ENCODE measurements around the gene MCM8. TPM values are rescaled to one million over a fixed set of nuclear protein-coding genes. Genes with fewer than 3 reads are reported as not detected.

The MCM8 gene
- total and polyA plus RNA-seq, 2 experiments from 2014 or later = 10.6 to 30.4 TPM

- TF ChIP-seq, protein P1, sequence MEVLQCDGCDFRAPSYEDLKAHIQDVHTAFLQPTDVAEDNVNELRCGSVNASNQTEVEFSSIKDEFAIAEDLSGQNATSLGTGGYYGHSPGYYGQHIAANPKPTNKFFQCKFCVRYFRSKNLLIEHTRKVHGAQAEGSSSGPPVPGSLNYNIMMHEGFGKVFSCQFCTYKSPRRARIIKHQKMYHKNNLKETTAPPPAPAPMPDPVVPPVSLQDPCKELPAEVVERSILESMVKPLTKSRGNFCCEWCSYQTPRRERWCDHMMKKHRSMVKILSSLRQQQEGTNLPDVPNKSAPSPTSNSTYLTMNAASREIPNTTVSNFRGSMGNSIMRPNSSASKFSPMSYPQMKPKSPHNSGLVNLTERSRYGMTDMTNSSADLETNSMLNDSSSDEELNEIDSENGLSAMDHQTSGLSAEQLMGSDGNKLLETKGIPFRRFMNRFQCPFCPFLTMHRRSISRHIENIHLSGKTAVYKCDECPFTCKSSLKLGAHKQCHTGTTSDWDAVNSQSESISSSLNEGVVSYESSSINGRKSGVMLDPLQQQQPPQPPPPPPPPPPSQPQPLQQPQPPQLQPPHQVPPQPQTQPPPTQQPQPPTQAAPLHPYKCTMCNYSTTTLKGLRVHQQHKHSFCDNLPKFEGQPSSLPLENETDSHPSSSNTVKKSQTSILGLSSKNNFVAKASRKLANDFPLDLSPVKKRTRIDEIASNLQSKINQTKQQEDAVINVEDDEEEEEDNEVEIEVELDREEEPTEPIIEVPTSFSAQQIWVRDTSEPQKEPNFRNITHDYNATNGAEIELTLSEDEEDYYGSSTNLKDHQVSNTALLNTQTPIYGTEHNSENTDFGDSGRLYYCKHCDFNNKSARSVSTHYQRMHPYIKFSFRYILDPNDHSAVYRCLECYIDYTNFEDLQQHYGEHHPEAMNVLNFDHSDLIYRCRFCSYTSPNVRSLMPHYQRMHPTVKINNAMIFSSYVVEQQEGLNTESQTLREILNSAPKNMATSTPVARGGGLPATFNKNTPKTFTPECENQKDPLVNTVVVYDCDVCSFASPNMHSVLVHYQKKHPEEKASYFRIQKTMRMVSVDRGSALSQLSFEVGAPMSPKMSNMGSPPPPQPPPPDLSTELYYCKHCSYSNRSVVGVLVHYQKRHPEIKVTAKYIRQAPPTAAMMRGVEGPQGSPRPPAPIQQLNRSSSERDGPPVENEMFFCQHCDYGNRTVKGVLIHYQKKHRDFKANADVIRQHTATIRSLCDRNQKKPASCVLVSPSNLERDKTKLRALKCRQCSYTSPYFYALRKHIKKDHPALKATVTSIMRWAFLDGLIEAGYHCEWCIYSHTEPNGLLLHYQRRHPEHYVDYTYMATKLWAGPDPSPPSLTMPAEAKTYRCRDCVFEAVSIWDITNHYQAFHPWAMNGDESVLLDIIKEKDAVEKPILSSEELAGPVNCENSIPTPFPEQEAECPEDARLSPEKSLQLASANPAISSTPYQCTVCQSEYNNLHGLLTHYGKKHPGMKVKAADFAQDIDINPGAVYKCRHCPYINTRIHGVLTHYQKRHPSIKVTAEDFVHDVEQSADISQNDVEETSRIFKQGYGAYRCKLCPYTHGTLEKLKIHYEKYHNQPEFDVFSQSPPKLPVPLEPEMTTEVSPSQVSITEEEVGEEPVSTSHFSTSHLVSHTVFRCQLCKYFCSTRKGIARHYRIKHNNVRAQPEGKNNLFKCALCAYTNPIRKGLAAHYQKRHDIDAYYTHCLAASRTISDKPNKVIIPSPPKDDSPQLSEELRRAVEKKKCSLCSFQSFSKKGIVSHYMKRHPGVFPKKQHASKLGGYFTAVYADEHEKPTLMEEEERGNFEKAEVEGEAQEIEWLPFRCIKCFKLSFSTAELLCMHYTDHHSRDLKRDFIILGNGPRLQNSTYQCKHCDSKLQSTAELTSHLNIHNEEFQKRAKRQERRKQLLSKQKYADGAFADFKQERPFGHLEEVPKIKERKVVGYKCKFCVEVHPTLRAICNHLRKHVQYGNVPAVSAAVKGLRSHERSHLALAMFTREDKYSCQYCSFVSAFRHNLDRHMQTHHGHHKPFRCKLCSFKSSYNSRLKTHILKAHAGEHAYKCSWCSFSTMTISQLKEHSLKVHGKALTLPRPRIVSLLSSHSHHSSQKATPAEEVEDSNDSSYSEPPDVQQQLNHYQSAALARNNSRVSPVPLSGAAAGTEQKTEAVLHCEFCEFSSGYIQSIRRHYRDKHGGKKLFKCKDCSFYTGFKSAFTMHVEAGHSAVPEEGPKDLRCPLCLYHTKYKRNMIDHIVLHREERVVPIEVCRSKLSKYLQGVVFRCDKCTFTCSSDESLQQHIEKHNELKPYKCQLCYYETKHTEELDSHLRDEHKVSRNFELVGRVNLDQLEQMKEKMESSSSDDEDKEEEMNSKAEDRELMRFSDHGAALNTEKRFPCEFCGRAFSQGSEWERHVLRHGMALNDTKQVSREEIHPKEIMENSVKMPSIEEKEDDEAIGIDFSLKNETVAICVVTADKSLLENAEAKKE (CRISPR knock-in tag; IDR thresholded peaks at IDR 0.05) = no peak
- TF ChIP-seq STAT1 (IDR thresholded peaks at IDR 0.05; ENCODE audit: unreplicated experiment) (no peak), ZNF114 (CRISPR knock-in tag; IDR thresholded peaks at IDR 0.05) (no peak), POLR2AphosphoS5 (IDR thresholded peaks at IDR 0.05; ENCODE audit: low read depth) (no peak), CREB1 (CRISPR knock-in tag; IDR thresholded peaks at IDR 0.05; ENCODE audit: low read depth) (no peak), ZNF331 (CRISPR knock-in tag; IDR thresholded peaks at IDR 0.05; ENCODE audit: low read depth) (no peak)
Measured at GRCh38 chr20:6041808-6042265, 91.4 kb downstream of the MCM8 start (continued).

GRCh38 chr20:6044115-6044514 lies 93.7 kb downstream of the MCM8 start:
- Mint-ChIP-seq H3K27me3 (ENCODE audit: insufficient read depth, low read depth, poor library complexity) (peaks cover 18% of the 10 kb centered on the region), H3K4me1 (peaks cover 2% of the 10 kb centered on the region; the same call in 1 of the 3 replicates), H3K27ac (no peak overlapping the region), H3K4me3 (no peak overlapping the region), H3K36me3 (ENCODE audit: low read depth) (peaks cover 19% of the 10 kb centered on the region), H3K9me3 (no peaks in the 10 kb centered on the region)
- ATAC-seq (peak; percentile 72), DNase-seq (ENCODE audit: low spot score) (peak; percentile 45)
- Histone ChIP-seq H3K4me1 (ENCODE audit: insufficient read depth) (no peaks in the 10 kb centered on the region), H3K4me2 (no peak overlapping the region), H3K27me3 (ENCODE audit: insufficient read depth) (no peaks in the 10 kb centered on the region), H4K20me1 (replicated peaks; ENCODE audit: insufficient read depth) (peaks cover 6% of the 10 kb centered on the region; the same call in 1 of the 2 replicates), H3K79me2 (replicated peaks; ENCODE audit: insufficient read depth) (no peaks in the 10 kb centered on the region), H2AFZ (no peak overlapping the region), H3K36me3 (ENCODE audit: insufficient read depth) (peaks cover 3% of the 10 kb centered on the region; the same call in 1 of the 2 replicates), H3K27ac (ENCODE audit: low read depth) (no peak overlapping the region), H3F3A (replicated peaks; ENCODE audit: low read depth) (no peaks in the 10 kb centered on the region), H3K4me3 (no peak overlapping the region), H3K9me2 (ENCODE audit: insufficient read depth) (peaks cover 5% of the 10 kb centered on the region)
- TF ChIP-seq, protein P2, sequence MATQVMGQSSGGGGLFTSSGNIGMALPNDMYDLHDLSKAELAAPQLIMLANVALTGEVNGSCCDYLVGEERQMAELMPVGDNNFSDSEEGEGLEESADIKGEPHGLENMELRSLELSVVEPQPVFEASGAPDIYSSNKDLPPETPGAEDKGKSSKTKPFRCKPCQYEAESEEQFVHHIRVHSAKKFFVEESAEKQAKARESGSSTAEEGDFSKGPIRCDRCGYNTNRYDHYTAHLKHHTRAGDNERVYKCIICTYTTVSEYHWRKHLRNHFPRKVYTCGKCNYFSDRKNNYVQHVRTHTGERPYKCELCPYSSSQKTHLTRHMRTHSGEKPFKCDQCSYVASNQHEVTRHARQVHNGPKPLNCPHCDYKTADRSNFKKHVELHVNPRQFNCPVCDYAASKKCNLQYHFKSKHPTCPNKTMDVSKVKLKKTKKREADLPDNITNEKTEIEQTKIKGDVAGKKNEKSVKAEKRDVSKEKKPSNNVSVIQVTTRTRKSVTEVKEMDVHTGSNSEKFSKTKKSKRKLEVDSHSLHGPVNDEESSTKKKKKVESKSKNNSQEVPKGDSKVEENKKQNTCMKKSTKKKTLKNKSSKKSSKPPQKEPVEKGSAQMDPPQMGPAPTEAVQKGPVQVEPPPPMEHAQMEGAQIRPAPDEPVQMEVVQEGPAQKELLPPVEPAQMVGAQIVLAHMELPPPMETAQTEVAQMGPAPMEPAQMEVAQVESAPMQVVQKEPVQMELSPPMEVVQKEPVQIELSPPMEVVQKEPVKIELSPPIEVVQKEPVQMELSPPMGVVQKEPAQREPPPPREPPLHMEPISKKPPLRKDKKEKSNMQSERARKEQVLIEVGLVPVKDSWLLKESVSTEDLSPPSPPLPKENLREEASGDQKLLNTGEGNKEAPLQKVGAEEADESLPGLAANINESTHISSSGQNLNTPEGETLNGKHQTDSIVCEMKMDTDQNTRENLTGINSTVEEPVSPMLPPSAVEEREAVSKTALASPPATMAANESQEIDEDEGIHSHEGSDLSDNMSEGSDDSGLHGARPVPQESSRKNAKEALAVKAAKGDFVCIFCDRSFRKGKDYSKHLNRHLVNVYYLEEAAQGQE (IDR thresholded peaks at IDR 0.05; ENCODE audit: unreplicated experiment) = no peak
- TF ChIP-seq CTCF (conservative IDR thresholded peaks at IDR 0.05; ENCODE audit: low read depth in 2 of 2) = no peak
- TF ChIP-seq STAT1 (IDR thresholded peaks at IDR 0.05; ENCODE audit: unreplicated experiment) = no peak
- no peak for TF ChIP-seq POLR2AphosphoS5 (IDR thresholded peaks at IDR 0.05; ENCODE audit: low read depth)

Measured in GM23338 (cell line).